B cell (primary cell): ENCODE results near the gene OPHN1.

Experiments
- CTCF ChIP-seq: fragments of 200-600 bp; IDR thresholded peaks from one replicate; pipeline ENCODE4 v1.8.0; 2022; ENCODE audit warnings: antibody characterized with exemption, mild to moderate bottlenecking
- EZH2 ChIP-seq: IDR thresholded peaks from 2 replicates; pipeline ENCODE4 v1.6.1; 2012; ENCODE audit warnings: borderline replicate concordance, low read depth, mild to moderate bottlenecking, moderate library complexity, low read length; ENCODE audit not compliant: insufficient read depth, poor library complexity, severe bottlenecking

GRCh38 chrX:68114573-68115129 lies 318.6 kb downstream of the OPHN1 start:
- TF ChIP-seq EZH2 (no peak), CTCF (no peak)
